Osteocyte (in vitro differentiated cells): ENCODE measurements around the gene USP24. TPM values are rescaled to one million over a fixed set of nuclear protein-coding genes. Genes with fewer than 3 reads are reported as not detected.

Source experiments
- DNase-seq: peaks from one replicate; pipeline ENCODE4 v3.0.0; 2021; ENCODE audit warnings: mixed read lengths; ENCODE audit not compliant: unreplicated experiment; ENCODE audit errors: extremely low spot score
- H3K27ac Mint-ChIP-seq: one replicate; pipeline ENCODE4 v1.8.0; 2021; ENCODE audit warnings: mild to moderate bottlenecking, mixed read lengths; ENCODE audit not compliant: unreplicated experiment
- H3K27me3 Mint-ChIP-seq: one replicate; pipeline ENCODE4 v1.8.0; 2021; ENCODE audit warnings: mixed read lengths; ENCODE audit not compliant: unreplicated experiment
- H3K36me3 Mint-ChIP-seq: one replicate; pipeline ENCODE4 v1.8.0; 2021; ENCODE audit warnings: mixed read lengths; ENCODE audit not compliant: unreplicated experiment
- H3K4me1 Mint-ChIP-seq: one replicate; pipeline ENCODE4 v1.8.0; 2021; ENCODE audit warnings: mixed read lengths; ENCODE audit not compliant: unreplicated experiment
- H3K4me3 Mint-ChIP-seq: one replicate; pipeline ENCODE4 v1.8.0; 2021; ENCODE audit warnings: mild to moderate bottlenecking, moderate library complexity, mixed read lengths; ENCODE audit not compliant: unreplicated experiment
- H3K9me3 Mint-ChIP-seq: one replicate; pipeline ENCODE4 v1.8.0; 2021; ENCODE audit warnings: mixed read lengths; ENCODE audit not compliant: unreplicated experiment
- CTCF ChIP-seq: fragments of 200-600 bp; sonication (generic); IDR thresholded peaks from 2 replicates; pipeline ENCODE4 v1.5.0; 2021; ENCODE audit warnings: antibody characterized with exemption, mild to moderate bottlenecking, moderate library complexity
- total RNA-seq: library from RNA; stranded (reverse); gene quantifications from 2 replicates; pipeline ENCODE4 v1.2.1, GENCODE V29; 2021

Gene USP24
- total RNA-seq, 1 donor from 2014 or later = 32.1 TPM

GRCh38 chr1:55070293-55071164 is 144.6 kb downstream of the USP24 start:
- DNase-seq = no peak
- no peak overlapping the region for H3K27ac Mint-ChIP-seq
- no peak overlapping the region for H3K4me3 Mint-ChIP-seq
- peaks cover 72% of the 10 kb centered on the region for H3K36me3 Mint-ChIP-seq
- no peak for TF ChIP-seq CTCF
- no peaks in the 10 kb centered on the region for H3K9me3 Mint-ChIP-seq
- peaks cover 4% of the 10 kb centered on the region for H3K4me1 Mint-ChIP-seq
- H3K27me3 Mint-ChIP-seq = no peaks in the 10 kb centered on the region

- Mint-ChIP-seq H3K4me1 (peaks cover 13% of the 10 kb centered on the region), H3K27ac (no peak overlapping the region), H3K36me3 (peaks cover 66% of the 10 kb centered on the region), H3K9me3 (no peaks in the 10 kb centered on the region), H3K27me3 (no peaks in the 10 kb centered on the region), H3K4me3 (no peak overlapping the region)
- TF ChIP-seq CTCF = no peak
- no peak for DNase-seq
These were observed 145.9 kb downstream of the USP24 start for GRCh38 chr1:55069280-55069679.

- TF ChIP-seq CTCF = no peak
- Mint-ChIP-seq H3K27me3 (no peaks in the 10 kb centered on the region), H3K36me3 (peaks cover 62% of the 10 kb centered on the region), H3K4me1 (peaks cover 18% of the 10 kb centered on the region), H3K27ac (no peak overlapping the region), H3K9me3 (no peaks in the 10 kb centered on the region), H3K4me3 (no peak overlapping the region)
- no peak for DNase-seq
These were observed 146.5 kb downstream of the USP24 start for GRCh38 chr1:55068638-55069037.

GRCh38 chr1:55067914-55068313 is 147.2 kb downstream of the USP24 start:
- Mint-ChIP-seq H3K27me3 (no peaks in the 10 kb centered on the region), H3K27ac (no peak overlapping the region), H3K4me1 (peaks cover 18% of the 10 kb centered on the region), H3K9me3 (no peaks in the 10 kb centered on the region), H3K4me3 (no peak overlapping the region), H3K36me3 (peaks cover 56% of the 10 kb centered on the region)
- no peak for DNase-seq
- no peak for TF ChIP-seq CTCF

GRCh38 chr1:55067022-55067778 is 148.0 kb downstream of the USP24 start:
- H3K27ac Mint-ChIP-seq = no peak overlapping the region
- no peak for DNase-seq
- H3K36me3 Mint-ChIP-seq = peaks cover 51% of the 10 kb centered on the region
- H3K4me3 Mint-ChIP-seq = no peak overlapping the region
- H3K27me3 Mint-ChIP-seq = no peaks in the 10 kb centered on the region
- no peaks in the 10 kb centered on the region for H3K9me3 Mint-ChIP-seq
- H3K4me1 Mint-ChIP-seq = peaks cover 20% of the 10 kb centered on the region
- TF ChIP-seq CTCF = no peak
